IMR-90 (cell line): ENCODE results near the gene FOXP1. TPM values are rescaled to one million over a fixed set of nuclear protein-coding genes. Genes with fewer than 3 reads are reported as not detected.

Source experiments
- ATAC-seq: fragments of 200-7000 bp; cut with Tn5 transposase; 2 replicates; pipeline ENCODE4 v1.9.1; 2020; ENCODE audit warnings: low read depth, mild to moderate bottlenecking, moderate library complexity
- BruUV-seq: library from RNA; stranded (reverse); fragments of 400-500 nt; replicated peaks from 2 replicates; lab custom pipeline; 2021; lab: Mats Ljungman, UMichigan
- CTCF ChIA-PET: fragments of 300-600 bp; formaldehyde crosslinking; extraction: SDS; loops from one replicate; lab custom pipeline; 2021; ENCODE audit warnings: antibody characterized with exemption; lab: Yijun Ruan, JAX
- POLR2A ChIA-PET: fragments of 300-600 bp; sonication (Branson Sonifier 250); formaldehyde crosslinking; loops from one replicate; lab custom pipeline; 2022; ENCODE audit warnings: antibody characterized with exemption; ENCODE audit not compliant: unreplicated experiment; lab: Charles Lee
- DNase-seq: peaks from one replicate; pipeline ENCODE4 v3.0.0; 2013
- H2AFZ ChIP-seq: replicated peaks from 2 replicates; pipeline ENCODE3; 2013; ENCODE audit warnings: low read length, mild to moderate bottlenecking; ENCODE audit not compliant: poor library complexity
- H2AK5ac ChIP-seq: 2 replicates; pipeline ENCODE4 v1.6.1; 2013; ENCODE audit warnings: low read depth, low read length, inconsistent platforms
- H2AK9ac ChIP-seq: replicated peaks from 2 replicates; pipeline ENCODE3; 2013; ENCODE audit warnings: mild to moderate bottlenecking, low read depth, low read length, moderate library complexity; ENCODE audit not compliant: poor library complexity
- H2BK120ac ChIP-seq: 2 replicates; pipeline ENCODE4 v1.6.1; 2013; ENCODE audit warnings: low read depth, low read length, inconsistent platforms
- H2BK15ac ChIP-seq: 3 replicates; pipeline ENCODE4 v1.6.1; 2013; ENCODE audit warnings: low read depth, low read length, inconsistent platforms
- H2BK20ac ChIP-seq: 2 replicates; pipeline ENCODE4 v1.6.1; 2013; ENCODE audit warnings: low read depth, mild to moderate bottlenecking, inconsistent platforms, low read length, moderate library complexity
- H2BK5ac ChIP-seq: 2 replicates; pipeline ENCODE4 v1.6.1; 2013; ENCODE audit warnings: mild to moderate bottlenecking, low read depth, low read length, inconsistent platforms; ENCODE audit not compliant: poor library complexity, severe bottlenecking
- H3K14ac ChIP-seq: replicated peaks from 2 replicates; pipeline ENCODE4 v1.6.1; 2013; ENCODE audit warnings: low read depth, low read length, inconsistent platforms
- H3K18ac ChIP-seq: 2 replicates; pipeline ENCODE4 v1.6.1; 2013; ENCODE audit warnings: low read depth, low read length, control low read depth
- H3K23ac ChIP-seq: 2 replicates; pipeline ENCODE4 v1.6.1; 2013; ENCODE audit warnings: low read depth, low read length, inconsistent platforms
- H3K27ac ChIP-seq: 2 replicates; pipeline ENCODE4 v1.5.1; 2013; ENCODE audit warnings: mild to moderate bottlenecking, control low read depth, low read length; ENCODE audit not compliant: insufficient read depth
- H3K27me3 ChIP-seq: 2 replicates; pipeline ENCODE4 v1.6.1; 2013; ENCODE audit warnings: low read length; ENCODE audit not compliant: control insufficient read depth, insufficient read depth
- H3K36me3 ChIP-seq: 2 replicates; pipeline ENCODE4 v1.6.1; 2013; ENCODE audit warnings: low read length, mixed read lengths; ENCODE audit not compliant: control insufficient read depth, insufficient read depth
- H3K4ac ChIP-seq: 2 replicates; pipeline ENCODE4 v1.6.1; 2013; ENCODE audit warnings: low read depth, low read length, inconsistent platforms
- H3K4me1 ChIP-seq: 2 replicates; pipeline ENCODE4 v1.6.1; 2013; ENCODE audit warnings: low read length, mixed read lengths; ENCODE audit not compliant: control insufficient read depth, insufficient read depth
- H3K4me2 ChIP-seq: 2 replicates; pipeline ENCODE4 v1.6.1; 2013; ENCODE audit warnings: low read depth, mild to moderate bottlenecking, control low read depth, low read length, moderate library complexity
- H3K4me3 ChIP-seq: 2 replicates; pipeline ENCODE4 v1.5.1; 2013; ENCODE audit warnings: low read depth, mild to moderate bottlenecking, control low read depth, low read length, moderate library complexity; ENCODE audit not compliant: insufficient read depth
- H3K56ac ChIP-seq: 2 replicates; pipeline ENCODE4 v1.6.1; 2013; ENCODE audit warnings: low read length, inconsistent platforms; ENCODE audit not compliant: insufficient read depth; ENCODE audit errors: extremely low read depth
- H3K79me1 ChIP-seq, 2 experiments: 2 replicates each; pipeline ENCODE4 v1.6.1; 2013; ENCODE audit warnings: low read length in 2 of 2, inconsistent platforms in 1 of 2, low read depth in 1 of 2
- H3K9ac ChIP-seq: 2 replicates; pipeline ENCODE4 v1.6.1; 2013; ENCODE audit warnings: low read depth, low read length, control low read depth
- H3K9me1 ChIP-seq: 2 replicates; pipeline ENCODE4 v1.6.1; 2013; ENCODE audit warnings: low read length, inconsistent platforms; ENCODE audit not compliant: insufficient read depth
- H3K9me3 ChIP-seq: 2 replicates; pipeline ENCODE4 v1.6.1; 2013; ENCODE audit warnings: low read length; ENCODE audit not compliant: control insufficient read depth, insufficient read depth
- H4K20me1 ChIP-seq: 2 replicates; pipeline ENCODE4 v1.6.1; 2013; ENCODE audit warnings: low read length, inconsistent platforms; ENCODE audit not compliant: insufficient read depth
- H4K5ac ChIP-seq: 2 replicates; pipeline ENCODE4 v1.6.1; 2013; ENCODE audit warnings: mild to moderate bottlenecking, low read depth, low read length, control low read depth
- H4K8ac ChIP-seq, 2 experiments: 2 replicates each; pipeline ENCODE4 v1.6.1; 2013; ENCODE audit warnings: low read depth in 2 of 2, low read length in 2 of 2, control low read depth in 1 of 2, inconsistent platforms in 1 of 2
- H4K91ac ChIP-seq: 2 replicates; pipeline ENCODE4 v1.6.1; 2013; ENCODE audit warnings: low read depth, low read length, inconsistent platforms; ENCODE audit not compliant: insufficient read depth
- BHLHE40 ChIP-seq: fragments of 150-350 bp; IDR thresholded peaks from 2 replicates; pipeline ENCODE4 v1.6.1; 2016; ENCODE audit warnings: mild to moderate bottlenecking, low read depth, low read length
- CEBPB ChIP-seq: IDR thresholded peaks from 2 replicates; pipeline ENCODE4 v1.6.1; 2012; ENCODE audit warnings: low read depth, low read length, improper control_type of control experiment
- CHD1 ChIP-seq: IDR thresholded peaks from 2 replicates; pipeline ENCODE4 v1.6.1; 2012; ENCODE audit warnings: low read depth, low read length, improper control_type of control experiment
- CTCF ChIP-seq: conservative IDR thresholded peaks from 2 replicates; pipeline ENCODE4 v1.5.1; 2012; ENCODE audit warnings: mild to moderate bottlenecking, low read depth, low read length, improper control_type of control experiment
- MAZ ChIP-seq: IDR thresholded peaks from 2 replicates; pipeline ENCODE4 v1.6.1; 2012; ENCODE audit warnings: low read depth, mild to moderate bottlenecking, low read length, improper control_type of control experiment, moderate library complexity, borderline replicate concordance
- MXI1 ChIP-seq: IDR thresholded peaks from 2 replicates; pipeline ENCODE4 v1.6.1; 2012; ENCODE audit warnings: low read depth, mild to moderate bottlenecking, low read length, moderate library complexity, borderline replicate concordance
- NFE2L2 ChIP-seq: fragments of 150-350 bp; IDR thresholded peaks from 2 replicates; pipeline ENCODE4 v1.6.1; 2016; ENCODE audit warnings: low read depth, mild to moderate bottlenecking, low read length
- POLR2A ChIP-seq: IDR thresholded peaks from 2 replicates; pipeline ENCODE4 v1.6.1; 2012; ENCODE audit warnings: mild to moderate bottlenecking, low read depth, low read length
- RAD21 ChIP-seq: IDR thresholded peaks from 2 replicates; pipeline ENCODE4 v1.6.1; 2012; ENCODE audit warnings: low read length, improper control_type of control experiment
- RCOR1 ChIP-seq: IDR thresholded peaks from 2 replicates; pipeline ENCODE4 v1.6.1; 2012; ENCODE audit warnings: mild to moderate bottlenecking, low read length, improper control_type of control experiment; ENCODE audit not compliant: insufficient replicate concordance
- RFX5 ChIP-seq: IDR thresholded peaks from 2 replicates; pipeline ENCODE4 v1.8.0; 2012; ENCODE audit warnings: low read depth, mild to moderate bottlenecking, low read length, moderate library complexity
- SMC3 ChIP-seq: fragments of 150-350 bp; IDR thresholded peaks from 2 replicates; pipeline ENCODE4 v1.6.1; 2016; ENCODE audit warnings: low read depth, mild to moderate bottlenecking, antibody characterized with exemption, low read length, moderate library complexity
- USF2 ChIP-seq: fragments of 150-350 bp; IDR thresholded peaks from 2 replicates; pipeline ENCODE4 v1.6.1; 2017; ENCODE audit warnings: mild to moderate bottlenecking, antibody characterized with exemption, low read length, low read depth
- WGBS, 2 experiments: methylation state at CpG; one replicate each; pipeline versions ENCODE4 v1.1.5 to v1.1.7; 2013; ENCODE audit warnings: missing lambda C conversion rate in 2 of 2; ENCODE audit not compliant: insufficient read length in 1 of 2; ENCODE audit errors: extremely low coverage in 2 of 2; 5-methylcytosine and 5-hydroxymethylcytosine counted together
- dilution Hi-C: fragments of 300-500 bp; cut with HindIII; formaldehyde crosslinking; loops from one replicate; pipeline ENCODE4 v1.14.3; 2018; ENCODE audit warnings: low sequenced_read_pairs; ENCODE audit not compliant: unreplicated experiment
- in situ Hi-C: fragments of 300-500 bp; cut with MboI; formaldehyde crosslinking; loops from 3 replicates; pipeline ENCODE4 v1.14.3; 2019; ENCODE audit warnings: low sequenced_read_pairs, inconsistent platforms, mixed read lengths
- intact Hi-C: fragments of 100-400 bp; cut with micrococcal nuclease; formaldehyde crosslinking; loops from 2 replicates; pipeline ENCODE4 v1.10.0; 2022
- polyA plus RNA-seq, 3 experiments: library from polyadenylated mRNA; depleted of rRNA; stranded (reverse); fragments of >200 nt; gene quantifications; 2 replicates each; pipeline ENCODE4 v1.2.3, GENCODE V29; 2012; ENCODE audit warnings: low replicate concordance in 1 of 3
- total RNA-seq: library from RNA; depleted of rRNA; stranded (reverse); fragments of >200 nt; gene quantifications from 2 replicates; pipeline ENCODE4 v1.2.3, GENCODE V29; 2012

Gene FOXP1
- total and polyA plus RNA-seq, 2 of the 4 experiments (the other 2 are of a cell fraction): 37.0 to 132 TPM

- no peak overlapping the region for H3K23ac ChIP-seq
- no peak overlapping the region for H2AFZ ChIP-seq
- no TSS peak for BruUV-seq
- DNase-seq (no peak), ATAC-seq (no peak)
- H3K36me3 ChIP-seq: no peaks in the 10 kb centered on the region
- H2BK15ac ChIP-seq: no peak overlapping the region
- dilution Hi-C loops (no loop called here), in situ Hi-C loops (no loop called here), intact Hi-C loops (no loop called here)
- H2BK5ac ChIP-seq: no peak overlapping the region
- H4K8ac ChIP-seq: no peak overlapping the region
- ChIA-PET POLR2A (no interaction called here), CTCF (no interaction called here)
- H3K9ac ChIP-seq: no peak overlapping the region
- no peak overlapping the region for H3K14ac ChIP-seq
- H3K18ac ChIP-seq: no peak overlapping the region
- no peak overlapping the region for H4K91ac ChIP-seq
- H3K56ac ChIP-seq: no peak overlapping the region
- no peak overlapping the region for H2AK9ac ChIP-seq
- H3K27me3 ChIP-seq: no peaks in the 10 kb centered on the region
- no peaks in the 10 kb centered on the region for H3K9me3 ChIP-seq
- no peak overlapping the region for H3K4me3 ChIP-seq
- no peak overlapping the region for H3K4ac ChIP-seq
- H4K20me1 ChIP-seq: no peaks in the 10 kb centered on the region
- no peaks in the 10 kb centered on the region for H3K79me1 ChIP-seq
- peaks cover 2% of the 10 kb centered on the region; the same call in 1 of the 2 replicates for H3K9me1 ChIP-seq
- H3K27ac ChIP-seq: no peak overlapping the region
- H2AK5ac ChIP-seq: no peak overlapping the region
- TF ChIP-seq CEBPB (no peak), RCOR1 (no peak), USF2 (no peak), MAZ (no peak), SMC3 (no peak), CTCF (no peak), POLR2A (no peak), MXI1 (no peak), CHD1 (no peak), NFE2L2 (no peak), RFX5 (no peak), BHLHE40 (no peak), RAD21 (no peak)
- H2BK120ac ChIP-seq: no peak overlapping the region
- no CpG with 5 or more reads among the region's 1 CpG for WGBS, 2 experiments
- no peak overlapping the region for H3K4me2 ChIP-seq
- peaks cover 6% of the 10 kb centered on the region; the same call in 1 of the 2 replicates for H3K4me1 ChIP-seq
- no peak overlapping the region for H2BK20ac ChIP-seq
- H4K5ac ChIP-seq: no peak overlapping the region
Measured at GRCh38 chr3:71597286-71597685, 13.8 kb upstream of the FOXP1 start.
